Left forelimb (tissue), 1 donor: ENCODE measurements around the gene TSPY3.
"Not testable (repeated sequence)": the region's sequence is repeated elsewhere in the genome, so short reads cannot be mapped to it uniquely, and the experiment has no call there.

Source experiments
- DNase-seq: peaks from one replicate; pipeline ENCODE4 v3.0.0-alpha.2; 2018; ENCODE audit warnings: low spot score

The TSPY3 gene, protein sequence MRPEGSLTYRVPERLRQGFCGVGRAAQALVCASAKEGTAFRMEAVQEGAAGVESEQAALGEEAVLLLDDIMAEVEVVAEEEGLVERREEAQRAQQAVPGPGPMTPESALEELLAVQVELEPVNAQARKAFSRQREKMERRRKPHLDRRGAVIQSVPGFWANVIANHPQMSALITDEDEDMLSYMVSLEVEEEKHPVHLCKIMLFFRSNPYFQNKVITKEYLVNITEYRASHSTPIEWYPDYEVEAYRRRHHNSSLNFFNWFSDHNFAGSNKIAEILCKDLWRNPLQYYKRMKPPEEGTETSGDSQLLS

DNA sequence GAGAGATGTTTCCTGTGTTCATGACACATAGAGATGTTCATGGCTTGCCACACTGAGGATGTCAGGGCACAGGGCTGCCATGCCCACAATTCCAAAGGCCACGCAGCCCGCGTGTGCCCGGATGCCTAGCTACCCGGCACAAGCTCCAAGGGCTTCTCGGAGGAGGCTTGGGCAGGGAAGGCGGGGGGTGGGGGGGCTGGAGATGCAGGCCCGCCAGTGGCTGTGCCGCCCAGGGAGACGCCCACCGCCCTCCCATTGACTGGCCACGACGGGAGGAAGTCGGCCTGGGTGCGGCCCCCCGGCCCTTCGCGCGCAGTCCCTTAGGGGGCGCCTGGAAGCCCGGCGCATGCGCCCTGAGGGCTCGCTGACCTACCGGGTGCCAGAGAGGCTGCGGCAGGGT lies at the start of gene TSPY3:
TSS of gene TSPY3 (plus strand) at position 301 of the 400 bp plus-strand sequence. CDS start at position 347, 46 bp downstream.
- not testable (repeated sequence) for DNase-seq

DNA sequence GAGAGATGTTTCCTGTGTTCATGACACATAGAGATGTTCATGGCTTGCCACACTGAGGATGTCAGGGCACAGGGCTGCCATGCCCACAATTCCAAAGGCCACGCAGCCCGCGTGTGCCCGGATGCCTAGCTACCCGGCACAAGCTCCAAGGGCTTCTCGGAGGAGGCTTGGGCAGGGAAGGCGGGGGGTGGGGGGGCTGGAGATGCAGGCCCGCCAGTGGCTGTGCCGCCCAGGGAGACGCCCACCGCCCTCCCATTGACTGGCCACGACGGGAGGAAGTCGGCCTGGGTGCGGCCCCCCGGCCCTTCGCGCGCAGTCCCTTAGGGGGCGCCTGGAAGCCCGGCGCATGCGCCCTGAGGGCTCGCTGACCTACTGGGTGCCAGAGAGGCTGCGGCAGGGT lies 40.7 kb upstream of the TSPY3 start, which contains the start of gene TSPY8:
TSS of gene TSPY8 (plus strand) at position 301 of the 400 bp plus-strand sequence. CDS start at position 347, 46 bp downstream.
- not testable (repeated sequence) for DNase-seq

DNA sequence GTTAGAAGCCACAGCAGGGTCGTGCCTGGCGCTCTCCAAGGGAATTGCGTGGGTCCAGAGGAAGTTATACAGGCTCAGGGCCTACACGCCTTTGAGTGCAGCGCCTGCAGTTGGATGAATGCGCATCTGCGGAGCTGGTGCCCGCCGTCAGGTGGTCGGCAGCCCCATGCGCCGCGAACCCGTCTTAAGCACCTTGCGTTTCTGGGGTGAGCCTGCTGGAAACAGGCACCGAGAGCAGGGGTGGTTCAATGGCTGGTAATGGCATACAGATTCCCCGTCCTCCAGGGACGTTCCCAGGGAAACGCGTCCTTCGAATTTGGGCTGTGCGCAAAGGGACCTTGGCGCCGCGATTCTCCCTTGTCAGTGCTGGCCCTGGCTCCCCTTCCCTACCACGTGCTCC lies 1.7 kb upstream of the TSPY3 start:
- DNase-seq, result not testable (repeated sequence)
